ENCODE results near the gene PTGER3. TPM values are rescaled to one million over a fixed set of nuclear protein-coding genes. Genes with fewer than 3 reads are reported as not detected.

The PTGER3 gene
- total and polyA plus RNA-seq, 2 experiments from 2014 or later = 0.45 to 1.6 TPM

GRCh38 chr1:71083271-71083670, 35.7 kb upstream of the PTGER3 start:
- DNase-seq (ENCODE audit: low spot score) (no peak), ATAC-seq (no peak)
- Histone ChIP-seq H3K27ac (ENCODE audit: low read depth) (no peak overlapping the region), H3K79me2 (replicated peaks; ENCODE audit: insufficient read depth) (peaks cover 26% of the 10 kb centered on the region), H3K4me3 (no peak overlapping the region), H2AFZ (no peak overlapping the region), H3K4me1 (ENCODE audit: insufficient read depth) (0 out of 2 replicates have a peak, but pooled peaks cover 8% of the 10 kb centered on the region), H3K9me2 (ENCODE audit: insufficient read depth) (no peaks in the 10 kb centered on the region), H3K27me3 (ENCODE audit: insufficient read depth) (peaks cover 25% of the 10 kb centered on the region; the same call in 1 of the 2 replicates), H3F3A (replicated peaks; ENCODE audit: low read depth) (no peaks in the 10 kb centered on the region), H3K4me2 (no peak overlapping the region), H3K36me3 (ENCODE audit: insufficient read depth) (peaks cover 2% of the 10 kb centered on the region; the same call in 1 of the 2 replicates), H4K20me1 (replicated peaks; ENCODE audit: insufficient read depth) (no peaks in the 10 kb centered on the region; the same call in 1 of the 2 replicates)
- TF ChIP-seq CTCF (conservative IDR thresholded peaks at IDR 0.05; ENCODE audit: low read depth in 2 of 2) = no peak
- no peak for TF ChIP-seq EZH2phosphoT487 (IDR thresholded peaks at IDR 0.05; ENCODE audit: unreplicated experiment)
- TF ChIP-seq STAT1 (IDR thresholded peaks at IDR 0.05; ENCODE audit: unreplicated experiment) = no peak
- no peak for TF ChIP-seq ETS1 (IDR thresholded peaks at IDR 0.05)
- TF ChIP-seq CREB1 (CRISPR knock-in tag; IDR thresholded peaks at IDR 0.05; ENCODE audit: low read depth) = no peak
- TF ChIP-seq REST (IDR thresholded peaks at IDR 0.05; ENCODE audit: unreplicated experiment) = no peak
- no peak for TF ChIP-seq POLR2AphosphoS5 (IDR thresholded peaks at IDR 0.05; ENCODE audit: low read depth)
- no peak for TF ChIP-seq ZNF114 (CRISPR knock-in tag; IDR thresholded peaks at IDR 0.05)
- no peak for TF ChIP-seq ZNF462 (CRISPR knock-in tag; IDR thresholded peaks at IDR 0.05)
- TF ChIP-seq JUNB (IDR thresholded peaks at IDR 0.05; ENCODE audit: unreplicated experiment) = no peak
- TF ChIP-seq ZNF331 (CRISPR knock-in tag; IDR thresholded peaks at IDR 0.05; ENCODE audit: low read depth) = no peak
- TF ChIP-seq EZH2 (IDR thresholded peaks at IDR 0.05; ENCODE audit: low read depth, unreplicated experiment) = no peak
- TF ChIP-seq NANOG (IDR thresholded peaks at IDR 0.05; ENCODE audit: borderline replicate concordance) = no peak
- Mint-ChIP-seq H3K9me3 (no peaks in the 10 kb centered on the region), H3K4me1 (peaks cover 12% of the 10 kb centered on the region; the same call in 2 of the 3 replicates), H3K27me3 (ENCODE audit: insufficient read depth, low read depth, poor library complexity) (peaks cover 7% of the 10 kb centered on the region), H3K36me3 (ENCODE audit: low read depth) (peaks cover 12% of the 10 kb centered on the region; the same call in 2 of the 3 replicates), H3K4me3 (no peak overlapping the region), H3K27ac (no peak overlapping the region)

Measured in GM23338 (cell line).